Measurements from ENCODE around the gene TEX2.

DNA sequence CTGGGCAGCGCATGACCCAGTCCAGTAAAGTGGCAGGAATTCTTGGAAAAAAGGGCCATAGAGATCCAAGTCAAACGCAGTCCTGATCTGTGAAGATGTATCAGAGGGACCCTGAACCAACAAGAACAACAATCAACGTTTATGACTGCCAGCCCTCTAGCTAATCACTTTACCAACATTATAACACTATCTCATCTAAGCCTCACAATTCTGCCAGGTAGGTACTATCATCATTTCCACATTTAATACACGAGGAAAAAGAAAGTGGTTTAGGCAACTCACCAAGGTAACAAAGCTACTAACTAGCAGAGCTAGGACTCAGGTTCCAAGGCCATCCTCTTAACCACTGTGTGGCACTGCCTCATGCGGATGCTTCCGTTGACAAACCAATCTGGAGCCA lies 28.1 kb downstream of the TEX2 start:
- TF ChIP-seq EZH2phosphoT487 (IDR thresholded peaks at IDR 0.05; ENCODE audit: insufficient read depth, low read depth) (no peak), EZH2 (IDR thresholded peaks at IDR 0.05; ENCODE audit: insufficient read depth, poor library complexity, severe bottlenecking) (no peak)

All from GM23248 (cell line).